HepG2 (cell line): Measurements from ENCODE around the gene LRRC8D.

ENCODE experiments used
- EP300 ChIP-seq, 3 experiments: sonication (generic) in 1 of 3; formaldehyde crosslinking in 1 of 3; IDR thresholded peaks; 2 replicates each; pipeline versions ENCODE4 v1.5.1 to v1.6.1; 2011 to 2020; ENCODE audit warnings: low read depth in 2 of 3, low read length in 2 of 3, borderline replicate concordance in 1 of 3, improper control_type of control experiment in 1 of 3, mild to moderate bottlenecking in 1 of 3, missing genetic modification reagents in 1 of 3, moderate library complexity in 1 of 3
- FOXK1 ChIP-seq: sonication (generic); formaldehyde crosslinking; IDR thresholded peaks from 2 replicates; pipeline ENCODE4 v1.4.0; 2020; ENCODE audit warnings: low read depth, missing genetic modification reagents, borderline replicate concordance
- ZBTB7A ChIP-seq: sonication (generic); formaldehyde crosslinking; IDR thresholded peaks from 2 replicates; pipeline ENCODE4 v1.8.0; 2022; ENCODE audit warnings: mild to moderate bottlenecking, missing genetic modification reagents
- TF ChIP-seq, protein P1 (sequence below): sonication (generic); formaldehyde crosslinking; IDR thresholded peaks from 2 replicates; pipeline ENCODE4 v1.5.0; 2020; ENCODE audit warnings: mild to moderate bottlenecking, missing genetic modification reagents, moderate library complexity
- TF ChIP-seq, protein P2 (sequence below): sonication (generic); formaldehyde crosslinking; IDR thresholded peaks from 2 replicates; pipeline ENCODE4 v1.5.1; 2020; ENCODE audit warnings: mild to moderate bottlenecking, missing genetic modification reagents, moderate library complexity

DNA sequence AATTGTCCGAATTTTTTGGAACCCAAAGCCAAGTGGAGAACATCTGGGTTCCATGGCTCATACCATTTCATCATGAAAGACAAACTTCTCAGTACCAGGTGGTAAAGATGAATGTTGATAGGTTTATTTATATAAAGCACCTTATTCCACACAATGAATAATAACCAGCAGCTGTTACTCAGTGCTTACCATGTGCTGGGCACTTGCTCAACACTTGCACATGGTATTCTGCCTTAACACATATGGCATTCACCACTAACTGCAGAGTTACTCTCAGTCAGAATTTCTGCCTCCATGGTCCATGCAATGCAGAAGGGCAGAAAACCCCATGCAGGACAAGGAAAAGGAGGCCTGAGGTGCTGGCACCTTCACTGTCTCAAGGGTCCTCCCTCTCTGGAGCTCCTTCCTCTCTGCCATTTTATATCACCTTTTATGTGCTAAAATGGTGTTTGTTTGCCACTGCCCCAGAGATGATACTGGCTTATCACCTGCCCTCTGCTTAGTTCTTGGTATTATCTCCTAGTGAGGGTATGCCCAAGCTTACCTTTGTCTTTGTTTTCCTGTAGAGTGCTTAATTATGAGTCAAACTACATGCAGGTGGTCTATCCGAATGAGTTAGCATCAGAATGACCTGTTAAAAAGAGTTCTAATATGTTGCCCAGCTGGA lies 97.4 kb downstream of the LRRC8D start:
- TF ChIP-seq, protein P1, sequence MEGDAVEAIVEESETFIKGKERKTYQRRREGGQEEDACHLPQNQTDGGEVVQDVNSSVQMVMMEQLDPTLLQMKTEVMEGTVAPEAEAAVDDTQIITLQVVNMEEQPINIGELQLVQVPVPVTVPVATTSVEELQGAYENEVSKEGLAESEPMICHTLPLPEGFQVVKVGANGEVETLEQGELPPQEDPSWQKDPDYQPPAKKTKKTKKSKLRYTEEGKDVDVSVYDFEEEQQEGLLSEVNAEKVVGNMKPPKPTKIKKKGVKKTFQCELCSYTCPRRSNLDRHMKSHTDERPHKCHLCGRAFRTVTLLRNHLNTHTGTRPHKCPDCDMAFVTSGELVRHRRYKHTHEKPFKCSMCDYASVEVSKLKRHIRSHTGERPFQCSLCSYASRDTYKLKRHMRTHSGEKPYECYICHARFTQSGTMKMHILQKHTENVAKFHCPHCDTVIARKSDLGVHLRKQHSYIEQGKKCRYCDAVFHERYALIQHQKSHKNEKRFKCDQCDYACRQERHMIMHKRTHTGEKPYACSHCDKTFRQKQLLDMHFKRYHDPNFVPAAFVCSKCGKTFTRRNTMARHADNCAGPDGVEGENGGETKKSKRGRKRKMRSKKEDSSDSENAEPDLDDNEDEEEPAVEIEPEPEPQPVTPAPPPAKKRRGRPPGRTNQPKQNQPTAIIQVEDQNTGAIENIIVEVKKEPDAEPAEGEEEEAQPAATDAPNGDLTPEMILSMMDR (CRISPR knock-in tag), result no peak
- no peak for TF ChIP-seq ZBTB7A (CRISPR knock-in tag)
- no peak for TF ChIP-seq EP300 (IDR thresholded peaks at IDR 0.05; ENCODE audit: low read depth in 2 of 2, low read length in 2 of 2)
- TF ChIP-seq EP300 (CRISPR knock-in tag; IDR thresholded peaks at IDR 0.05; ENCODE audit: borderline replicate concordance), result no peak
- no peak for TF ChIP-seq FOXK1 (CRISPR knock-in tag)
- TF ChIP-seq, protein P2, sequence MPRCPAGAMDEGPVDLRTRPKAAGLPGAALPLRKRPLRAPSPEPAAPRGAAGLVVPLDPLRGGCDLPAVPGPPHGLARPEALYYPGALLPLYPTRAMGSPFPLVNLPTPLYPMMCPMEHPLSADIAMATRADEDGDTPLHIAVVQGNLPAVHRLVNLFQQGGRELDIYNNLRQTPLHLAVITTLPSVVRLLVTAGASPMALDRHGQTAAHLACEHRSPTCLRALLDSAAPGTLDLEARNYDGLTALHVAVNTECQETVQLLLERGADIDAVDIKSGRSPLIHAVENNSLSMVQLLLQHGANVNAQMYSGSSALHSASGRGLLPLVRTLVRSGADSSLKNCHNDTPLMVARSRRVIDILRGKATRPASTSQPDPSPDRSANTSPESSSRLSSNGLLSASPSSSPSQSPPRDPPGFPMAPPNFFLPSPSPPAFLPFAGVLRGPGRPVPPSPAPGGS (CRISPR knock-in tag), result no peak
